Activated CD4-positive, alpha-beta T cell treated with anti-CD3 and anti-CD28 coated beads, Interleukin-2, Interleukin-4, amounts not matched to agents 100 ng/mL and 50 ng/mL, durations not matched to agents 16 hours and 8 hours (primary cell): Measurements from ENCODE around the gene CAMTA1.
"Not testable (repeated sequence)": the region's sequence is repeated elsewhere in the genome, so short reads cannot be mapped to it uniquely, and the experiment has no call there.

Experiments
- DNase-seq: peaks from one replicate; pipeline ENCODE4 v3.0.0-alpha.2; 2020; ENCODE audit warnings: low spot score

CAMTA1 gene

DNA sequence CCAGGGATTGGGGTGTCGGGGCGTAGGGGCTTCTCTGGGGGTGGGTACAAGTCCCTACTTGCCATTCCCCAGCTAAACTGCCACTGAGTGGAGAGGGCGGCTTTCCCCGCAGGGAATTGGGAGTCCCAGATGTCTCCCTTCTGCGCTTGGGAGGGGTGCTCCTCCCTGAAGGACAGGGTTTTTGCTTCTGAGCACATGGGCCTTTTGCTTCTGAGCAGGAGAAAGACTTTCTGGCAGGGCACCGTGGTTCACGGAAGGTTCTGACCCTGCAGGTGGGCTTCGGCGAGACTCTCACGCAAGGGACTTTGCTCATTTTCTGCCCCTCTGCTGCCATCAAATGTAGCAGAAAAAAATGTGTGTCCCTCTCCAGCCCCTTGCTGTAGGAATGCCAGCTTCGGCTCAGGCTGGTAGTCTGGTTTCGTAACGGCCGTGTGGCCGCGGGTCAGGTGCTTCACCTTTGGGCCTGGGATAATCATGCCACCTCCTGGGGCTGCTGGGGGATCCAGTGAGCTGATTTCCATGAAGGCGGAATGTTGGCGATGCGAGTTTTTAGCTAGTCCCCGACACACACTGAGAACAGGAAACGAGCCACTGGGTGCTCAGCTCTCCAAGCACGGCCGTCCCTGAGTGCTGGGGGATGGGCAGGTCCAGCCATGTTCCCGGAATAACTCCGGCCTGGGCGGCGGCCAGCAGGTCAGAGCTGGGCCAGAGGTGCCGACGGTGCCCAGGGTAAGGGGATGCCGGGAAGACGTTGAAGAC is 364.0 kb downstream of the CAMTA1 start:
- no peak for DNase-seq

DNA sequence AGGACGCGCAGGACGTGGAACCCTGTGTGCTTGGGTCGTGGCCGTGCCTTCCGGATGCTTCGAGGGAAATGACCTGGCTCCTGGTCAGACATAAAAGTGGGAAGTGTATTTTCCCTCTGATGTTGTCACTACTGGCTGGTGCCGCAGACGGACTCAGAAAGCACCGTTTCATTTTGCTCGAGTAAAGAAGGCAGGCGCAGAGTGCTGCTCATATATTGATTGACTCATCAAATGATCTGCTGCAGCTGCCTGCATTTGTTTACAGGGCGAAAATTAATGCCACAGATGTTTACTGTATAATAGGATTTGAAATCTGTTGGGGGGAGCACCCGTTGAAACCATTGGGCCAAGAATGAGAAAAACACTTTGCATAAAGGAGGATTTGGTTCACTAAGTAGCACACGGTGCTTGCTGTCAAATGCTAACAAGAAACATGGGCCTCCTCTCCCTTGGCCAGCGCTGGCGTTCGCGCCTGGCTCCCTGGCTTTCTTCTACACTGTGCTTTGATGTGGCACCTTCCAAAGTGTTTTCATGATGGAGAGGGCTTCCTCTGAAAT is 365.5 kb downstream of the CAMTA1 start:
- no peak for DNase-seq

DNA sequence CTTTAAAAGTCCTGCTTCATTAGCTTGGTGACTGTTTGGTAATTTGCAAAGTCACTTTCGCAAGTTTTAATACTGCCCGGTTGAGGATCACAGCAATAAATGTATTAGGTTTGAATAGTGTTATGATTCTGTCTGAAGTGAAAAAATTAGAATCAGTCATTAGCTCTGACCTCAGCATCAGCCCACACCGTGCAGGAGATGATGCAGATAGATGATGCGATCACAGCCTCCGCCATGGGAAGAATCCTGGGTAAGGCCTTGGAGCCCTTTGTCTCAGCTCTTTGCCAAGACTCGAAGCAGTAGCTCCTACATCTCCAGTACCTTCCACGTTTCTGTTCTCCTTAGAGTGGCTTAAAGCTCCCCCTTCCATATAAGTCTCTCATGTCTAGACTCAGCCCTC is 366.7 kb downstream of the CAMTA1 start:
- no peak for DNase-seq

DNA sequence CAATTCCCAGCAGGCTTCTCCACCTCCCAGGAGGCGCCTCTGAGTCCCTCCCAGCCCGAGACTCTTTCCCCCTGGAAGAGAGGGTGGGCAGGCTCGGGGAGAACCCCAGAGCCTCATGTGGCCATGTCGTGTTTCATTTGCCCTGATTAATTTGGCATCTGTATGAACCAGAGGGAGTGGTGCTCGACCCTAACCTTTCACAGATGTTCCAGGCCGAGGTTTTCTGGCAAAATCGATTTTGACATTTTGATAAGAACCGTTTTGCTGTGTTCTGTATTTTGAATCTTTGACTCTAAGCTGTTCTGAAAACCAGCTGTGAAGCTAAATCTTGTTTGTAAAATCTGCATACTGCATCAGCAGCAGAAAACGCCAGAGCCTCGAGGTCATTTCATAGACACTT is 367.4 kb downstream of the CAMTA1 start:
- no peak for DNase-seq

DNA sequence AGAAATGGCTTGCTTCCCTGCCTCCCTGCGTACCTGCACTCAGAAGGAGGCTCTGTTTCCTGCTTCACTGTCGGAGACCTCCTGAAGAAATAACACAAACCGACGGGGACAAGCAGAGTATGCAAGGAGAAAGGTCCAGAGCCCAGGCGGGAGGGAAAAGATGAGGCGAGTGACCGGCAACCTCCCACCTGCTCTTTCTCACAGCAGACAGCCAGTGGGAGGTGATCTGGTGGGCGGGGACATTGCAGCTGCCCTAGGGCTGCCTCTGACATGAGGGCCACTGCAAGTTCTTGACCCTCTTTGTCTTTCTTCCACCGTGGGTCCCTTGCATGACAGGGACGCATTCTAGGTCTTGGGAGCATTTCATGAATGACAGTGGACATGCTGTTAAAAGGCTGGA is 368.2 kb downstream of the CAMTA1 start:
- DNase-seq, result no peak

DNA sequence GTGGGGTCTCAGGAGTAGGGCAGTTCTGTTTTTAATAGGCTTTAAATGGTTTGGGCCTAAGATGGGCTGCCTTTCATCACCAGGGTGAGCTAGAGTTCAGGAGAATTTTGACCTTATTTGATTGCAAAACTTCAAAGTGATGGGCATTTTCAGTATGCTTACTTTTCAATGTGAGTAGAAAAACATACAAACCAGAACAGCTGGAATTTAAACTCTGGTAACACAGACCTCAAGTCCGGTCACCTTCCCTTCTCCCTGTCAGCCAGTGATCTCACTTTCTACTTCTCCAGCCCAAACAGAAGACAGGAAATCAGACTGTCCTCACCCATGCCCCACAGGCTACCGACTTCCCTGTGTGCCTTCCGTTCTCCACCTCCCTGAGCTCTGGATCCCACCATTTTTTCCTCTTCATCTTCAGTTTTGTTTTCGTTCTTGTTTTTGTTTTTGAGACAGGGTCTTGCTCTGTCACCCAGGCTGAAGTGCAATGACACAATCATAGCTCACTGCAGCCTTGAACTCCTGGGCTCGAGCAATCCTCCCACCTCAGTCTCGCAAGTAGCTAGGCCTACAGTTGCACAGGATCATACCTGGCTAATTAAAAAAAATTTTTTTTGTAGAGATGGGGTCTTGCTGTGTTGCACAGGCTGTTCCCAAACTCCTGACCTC is 374.0 kb downstream of the CAMTA1 start:
- no peak for DNase-seq

DNA sequence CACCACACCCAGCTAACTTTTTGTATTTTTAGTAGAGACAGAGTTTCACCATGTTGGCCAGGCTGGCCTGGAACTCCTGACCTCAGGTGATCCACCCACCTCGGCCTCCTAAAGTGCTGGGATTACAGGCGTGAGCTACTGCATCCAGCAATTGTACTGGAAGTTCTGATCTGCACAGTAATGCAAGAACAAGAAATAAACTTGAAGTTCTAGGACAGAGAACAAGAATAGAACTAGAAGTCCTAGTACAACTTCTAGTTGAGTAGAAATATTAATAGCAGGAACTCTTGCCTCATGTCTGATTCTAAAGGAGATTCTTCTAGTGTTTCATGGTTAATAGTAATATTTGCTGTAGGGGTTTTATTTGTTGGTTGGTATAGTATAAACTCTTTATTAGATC is 383.3 kb downstream of the CAMTA1 start:
- not testable (repeated sequence) for DNase-seq

DNA sequence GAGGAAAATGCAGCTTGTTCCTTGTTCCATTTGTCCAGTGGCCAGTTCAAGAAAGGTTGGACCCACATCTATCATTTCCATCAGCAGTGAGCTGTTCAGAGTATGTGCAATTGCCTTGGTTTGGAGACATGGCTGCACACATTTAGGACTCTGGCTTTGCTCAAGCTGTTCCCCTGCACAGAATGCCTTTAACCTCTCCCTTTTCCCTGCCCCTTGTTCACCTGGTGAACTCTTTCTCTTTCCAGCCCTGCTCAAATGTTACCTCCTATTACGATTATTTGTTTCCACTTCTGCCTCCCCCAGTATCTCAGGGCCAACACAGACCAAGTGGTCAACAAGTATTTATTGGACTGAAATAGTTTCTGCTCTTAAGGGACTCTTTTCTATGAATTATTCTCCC is 385.9 kb downstream of the CAMTA1 start:
- DNase-seq, result no peak

DNA sequence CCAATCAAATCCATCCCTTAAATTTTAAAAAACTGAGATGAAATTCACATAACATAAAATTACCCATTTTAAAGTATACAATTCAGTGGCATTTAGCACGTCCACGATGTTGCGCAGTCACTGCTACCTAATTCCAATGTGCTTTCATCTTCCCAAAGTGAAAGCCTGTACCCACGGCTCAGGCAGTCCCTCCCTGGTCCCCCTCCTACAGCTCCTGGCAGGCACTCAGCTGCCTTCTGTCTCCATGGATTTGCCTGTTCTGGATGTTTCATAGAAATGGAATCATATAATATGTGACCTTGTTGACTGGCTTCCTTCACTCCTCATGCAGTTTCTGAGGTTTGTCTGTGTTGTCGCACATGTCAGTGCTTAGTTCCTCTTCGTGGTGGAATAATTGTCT is 386.3 kb downstream of the CAMTA1 start:
- no peak for DNase-seq

DNA sequence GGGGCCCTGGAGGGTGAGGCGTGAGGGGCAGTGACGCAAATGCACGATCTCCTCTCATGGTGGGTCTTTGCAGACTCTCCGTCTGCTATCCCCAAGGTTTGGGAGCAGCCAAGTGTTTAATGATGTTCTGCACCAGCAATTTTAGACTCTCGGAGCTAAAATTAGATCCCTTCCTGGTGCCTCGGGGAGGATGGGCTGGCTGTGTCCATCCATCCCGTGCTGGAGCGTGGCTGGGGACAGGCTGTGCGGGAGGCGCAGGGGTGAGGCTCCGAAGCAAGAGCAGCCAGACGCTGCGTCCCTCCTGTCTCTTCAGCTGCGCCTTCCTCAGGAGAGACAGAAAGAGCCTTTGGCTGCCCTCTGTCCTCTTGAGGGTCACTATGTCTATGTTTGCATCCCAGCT is 387.6 kb downstream of the CAMTA1 start:
- DNase-seq, result no peak

DNA sequence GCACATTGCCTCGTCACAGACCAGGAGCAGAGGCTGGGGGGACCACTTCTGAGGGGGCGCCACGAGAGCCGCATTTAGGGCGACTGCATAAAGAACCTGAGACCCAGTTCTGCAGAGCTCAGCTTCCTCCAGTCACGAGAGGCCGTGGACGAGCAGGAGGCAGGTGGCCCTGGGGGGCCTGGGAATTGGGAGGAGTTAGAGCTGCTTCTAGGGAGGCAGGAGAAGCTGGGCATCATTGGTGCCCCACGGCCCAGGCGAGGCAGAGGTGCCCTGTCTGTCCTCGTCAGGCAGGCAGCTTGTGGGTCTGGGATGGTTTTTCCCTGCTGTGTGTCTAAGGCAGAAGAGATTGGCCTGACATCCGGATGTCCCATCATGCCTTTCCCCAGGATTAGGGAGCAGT is 389.3 kb downstream of the CAMTA1 start:
- DNase-seq, result no peak

DNA sequence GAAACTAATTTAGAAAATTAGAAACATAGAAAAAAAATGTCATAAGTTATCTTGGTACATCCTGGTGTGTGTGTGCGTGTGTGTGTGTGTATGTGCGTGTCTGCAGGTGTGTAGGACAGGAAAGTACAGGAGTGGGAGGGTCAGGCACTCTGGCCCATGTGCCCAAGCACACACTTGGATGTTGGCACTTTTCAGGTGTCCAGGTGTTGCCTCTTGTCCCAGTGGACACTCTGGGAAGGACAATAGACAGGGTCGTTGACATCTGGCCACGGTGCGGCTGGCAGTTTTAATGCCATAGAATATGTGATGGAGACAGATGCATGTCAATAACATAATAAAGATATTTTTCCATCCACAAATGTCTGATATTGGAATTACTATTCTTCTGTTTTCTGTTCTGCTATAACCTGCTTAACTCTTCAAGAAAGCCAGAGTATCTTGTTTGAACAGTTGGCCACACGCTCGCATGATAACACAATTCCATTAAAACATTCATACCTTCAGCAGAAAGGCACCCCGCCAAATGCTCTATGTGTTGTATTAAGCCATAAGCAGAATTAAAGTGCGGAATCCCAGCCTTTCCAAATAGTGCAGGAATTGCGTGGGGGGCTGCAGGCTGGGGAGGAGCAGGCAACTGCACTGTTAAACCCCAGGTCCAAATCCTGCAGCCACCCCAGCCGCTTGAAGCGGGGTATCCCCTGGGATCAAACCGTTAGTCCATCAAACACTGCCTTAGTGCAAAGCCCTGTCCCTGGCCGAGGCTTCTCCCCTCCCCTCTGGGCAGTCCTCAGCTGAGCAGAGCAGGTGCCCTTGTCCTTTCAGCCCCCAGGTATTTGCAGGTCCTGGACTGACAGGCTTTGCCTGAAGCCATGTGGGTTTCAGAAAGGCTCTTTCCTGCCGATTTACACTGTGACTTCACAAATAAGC is 390.0 kb downstream of the CAMTA1 start:
- no peak for DNase-seq

DNA sequence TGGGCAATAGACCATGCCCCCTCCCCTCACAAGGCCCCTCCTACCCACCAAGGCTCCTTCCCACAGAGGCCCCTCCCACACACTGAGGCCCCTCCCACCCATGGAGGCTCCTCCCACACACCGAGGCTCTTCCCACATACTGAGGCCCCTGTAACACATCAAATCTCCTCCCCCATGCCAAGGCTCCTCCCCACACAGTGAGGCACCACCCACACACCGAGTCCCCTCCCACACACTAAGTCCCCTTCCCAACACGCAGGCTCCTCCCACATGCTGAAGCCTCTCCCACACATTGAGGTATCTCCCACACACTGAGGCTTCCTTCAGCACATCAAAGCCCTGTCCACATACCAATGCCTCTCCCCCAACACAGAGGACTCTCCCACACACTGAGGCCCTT is 391.8 kb downstream of the CAMTA1 start:
- DNase-seq, result no peak

DNA sequence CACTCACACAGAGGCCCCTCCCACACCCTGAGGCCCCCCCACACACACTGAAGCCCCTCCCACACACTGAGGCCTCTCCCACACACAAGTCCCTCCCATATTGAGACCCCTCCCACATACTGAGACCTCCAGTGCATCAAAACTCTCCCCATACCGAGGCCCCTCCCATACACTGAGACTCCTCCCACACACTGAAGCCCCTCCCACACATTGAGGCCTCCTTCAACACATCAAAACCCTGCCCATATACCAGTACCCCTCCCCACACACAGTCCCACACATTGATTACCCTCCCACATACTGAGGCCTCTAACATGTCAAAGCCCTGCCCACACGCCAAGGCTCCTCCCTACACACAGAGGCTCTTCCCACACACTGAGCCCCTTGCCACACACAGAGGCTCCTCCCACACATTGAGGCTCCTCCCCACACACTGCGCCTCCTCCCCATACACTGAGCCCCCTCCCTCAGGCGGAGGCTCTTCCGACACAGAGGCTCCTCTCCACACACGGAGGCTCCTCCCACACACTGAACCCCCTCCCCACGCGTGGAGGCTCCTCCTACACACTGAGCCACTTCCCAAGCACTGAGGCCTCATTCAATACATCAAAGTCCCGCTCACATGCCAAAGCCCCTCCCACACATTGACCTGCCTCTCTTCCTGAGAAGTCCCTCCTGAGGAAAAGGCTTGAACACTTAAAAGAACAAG is 392.3 kb downstream of the CAMTA1 start:
- DNase-seq, result no peak

DNA sequence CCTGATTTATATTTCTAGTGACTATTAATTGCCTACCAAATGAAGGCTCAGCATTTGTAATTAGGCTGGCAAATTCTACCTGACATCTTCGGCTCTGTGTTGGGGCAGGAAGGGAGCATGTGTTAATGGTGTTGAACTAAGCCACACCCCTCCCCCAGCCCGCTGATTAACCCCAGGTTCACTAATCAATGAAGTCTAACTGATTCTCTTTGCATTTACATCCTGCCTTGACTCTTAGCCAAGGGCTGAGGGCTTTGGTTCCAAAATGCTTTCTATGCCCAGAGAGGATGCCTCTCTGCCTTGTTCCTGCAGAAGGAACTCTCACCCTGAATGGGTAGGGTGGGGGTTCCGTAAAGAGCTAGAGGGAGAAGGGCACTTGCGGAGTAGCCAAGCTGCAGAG is 393.1 kb downstream of the CAMTA1 start:
- DNase-seq, result no peak

DNA sequence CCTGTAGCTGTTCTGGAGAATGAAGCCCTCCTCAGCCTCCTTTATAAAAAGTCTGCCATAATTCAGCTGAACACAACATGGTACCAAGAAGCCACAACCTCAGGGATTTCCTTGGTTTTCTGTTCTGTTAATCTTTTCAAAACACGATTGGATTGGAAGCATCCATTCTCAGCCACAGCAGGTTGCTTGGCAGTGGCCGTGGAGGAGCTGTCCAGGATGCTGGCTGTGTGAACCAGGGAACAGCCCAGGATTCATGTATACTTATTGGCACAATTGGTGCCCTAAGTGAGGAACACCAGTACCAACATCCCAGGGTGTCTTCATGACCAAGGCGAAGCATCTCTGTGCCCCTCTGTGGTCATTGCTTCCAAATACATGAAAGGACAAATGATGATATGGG is 393.5 kb downstream of the CAMTA1 start:
- DNase-seq, result no peak

DNA sequence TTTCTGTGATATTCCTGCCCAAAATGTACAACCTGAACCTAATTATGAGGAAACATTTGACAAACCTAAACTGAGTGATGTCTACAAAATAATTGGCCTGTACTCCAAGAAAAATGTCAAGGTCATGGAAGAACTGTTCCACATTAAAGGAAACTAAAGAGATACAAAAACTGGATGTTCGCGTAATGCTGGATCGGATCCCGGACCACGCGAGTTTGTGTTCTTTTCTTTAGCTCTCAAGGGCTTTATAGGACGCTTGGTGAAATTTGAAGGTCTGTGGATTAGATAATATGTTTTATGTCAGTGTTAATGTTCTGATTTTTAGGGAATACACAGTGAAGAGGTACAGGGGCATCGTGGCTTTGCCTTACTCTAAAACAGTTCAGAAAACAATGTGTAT is 400.5 kb downstream of the CAMTA1 start:
- DNase-seq, result no peak

DNA sequence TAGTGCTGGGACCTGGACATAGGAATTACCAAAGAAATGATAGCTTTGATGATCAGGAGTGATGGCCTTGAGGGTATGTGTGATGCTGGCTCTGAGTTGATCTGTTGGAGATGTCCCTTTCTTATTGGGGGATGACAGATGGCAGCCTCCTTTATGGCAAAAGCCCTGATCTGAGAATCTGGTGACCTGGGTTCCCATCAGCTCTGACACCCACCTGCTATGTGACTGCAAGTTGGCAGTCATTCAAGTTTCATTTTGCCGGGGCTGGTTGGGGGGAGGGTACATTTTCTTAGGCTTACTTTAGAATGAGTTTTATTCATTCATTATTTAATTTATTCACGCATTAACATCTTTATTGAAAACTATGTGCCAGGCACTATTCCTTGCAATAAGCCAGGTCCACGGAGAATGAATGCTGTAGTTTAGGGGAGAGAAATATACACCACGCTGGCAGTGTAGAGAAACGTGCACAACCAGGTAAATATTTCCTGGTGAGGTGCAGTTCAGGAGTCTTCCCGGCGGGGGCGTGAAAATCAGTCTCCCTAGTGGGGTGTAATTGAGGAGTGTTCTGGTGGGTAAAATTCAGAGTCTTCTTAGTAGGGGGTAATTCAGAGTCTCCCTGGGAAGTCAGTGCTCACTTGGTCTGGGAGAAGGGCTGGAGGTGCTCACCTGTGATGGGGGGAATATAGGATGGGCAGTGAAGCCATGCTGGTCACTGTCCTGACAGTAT is 401.3 kb downstream of the CAMTA1 start:
- no peak for DNase-seq

DNA sequence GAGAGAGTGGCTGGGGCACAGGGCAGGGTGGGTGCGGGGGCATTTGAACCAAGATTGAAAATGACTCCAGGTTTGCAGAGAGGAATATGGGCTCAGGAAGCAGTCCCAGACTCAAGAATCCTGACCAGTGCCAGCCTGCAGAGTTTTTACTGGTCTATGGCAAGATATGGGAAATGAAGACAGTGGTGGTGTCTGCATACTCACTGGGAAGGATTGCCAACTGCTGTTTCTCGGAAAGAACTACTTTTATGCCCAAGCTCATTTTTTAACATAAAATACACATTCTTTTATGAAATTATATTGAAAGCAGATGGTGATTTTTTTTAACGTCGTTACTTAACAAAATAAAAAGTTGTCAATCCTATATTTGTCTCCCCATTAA is 401.8 kb downstream of the CAMTA1 start:
- DNase-seq, result no peak

DNA sequence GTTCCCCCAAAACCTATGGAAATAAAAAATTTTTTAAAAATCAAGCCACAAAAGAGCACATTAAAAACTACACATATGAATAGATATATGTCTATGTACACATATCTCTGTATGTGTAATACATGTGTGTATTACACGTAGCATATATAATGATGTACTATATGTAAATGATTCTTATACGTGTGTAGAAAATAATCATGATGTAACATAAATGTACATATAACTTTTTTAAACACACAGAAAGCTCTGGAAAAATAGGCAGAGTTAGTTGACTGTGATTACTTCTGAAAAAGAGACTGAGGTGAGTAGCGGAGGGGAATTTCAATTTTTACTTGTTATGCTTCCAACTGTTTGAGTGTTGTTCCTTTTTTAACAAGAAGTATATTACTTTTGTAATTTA is 405.0 kb downstream of the CAMTA1 start:
- no peak for DNase-seq

DNA sequence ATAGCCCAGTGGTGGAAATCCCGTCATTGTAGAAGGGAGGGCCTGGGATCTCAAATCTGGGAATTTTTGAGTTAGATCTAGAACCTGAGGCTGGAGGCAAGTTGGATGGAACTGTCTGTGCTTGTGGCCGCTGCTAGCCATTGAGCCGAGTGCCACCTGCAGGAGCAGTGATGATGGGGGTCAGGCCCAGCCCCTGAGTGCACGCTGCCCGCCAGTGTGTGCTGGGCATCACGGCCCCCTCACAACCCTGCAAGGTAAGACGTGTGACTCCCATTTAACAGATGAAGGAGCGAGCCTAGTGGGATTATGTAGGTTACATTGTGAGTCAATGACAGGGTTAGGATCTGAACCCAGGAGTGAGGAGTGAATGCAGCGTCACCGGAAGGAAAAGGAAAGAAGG is 407.2 kb downstream of the CAMTA1 start:
- no peak for DNase-seq
